ENCODE measurements around the gene KLHL14.

The KLHL14 gene

DNA sequence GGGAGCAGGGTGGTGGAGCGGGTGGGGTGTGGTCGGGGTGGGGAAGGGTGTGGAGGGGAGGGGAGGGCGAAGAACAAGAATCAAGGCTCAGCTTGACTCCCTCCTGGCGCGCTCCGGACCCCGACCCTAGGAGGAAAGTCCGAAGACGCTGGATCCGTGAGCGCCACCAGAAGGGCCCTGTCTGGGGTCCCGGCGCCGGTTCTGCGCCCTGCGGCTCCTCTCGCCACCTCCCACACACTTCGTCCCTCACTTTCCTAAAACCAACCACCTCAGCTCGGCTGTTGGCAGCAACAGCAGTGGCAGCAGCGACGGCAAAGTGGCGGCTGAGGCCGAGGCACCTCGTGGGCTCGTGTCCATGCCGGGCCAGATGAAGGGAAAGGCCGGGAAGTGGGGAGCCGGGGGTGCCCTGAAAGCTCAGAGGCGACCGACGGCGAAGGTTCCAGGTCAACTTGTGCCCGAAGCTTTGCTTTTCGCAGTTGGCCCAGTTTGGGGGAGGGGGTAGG lies 2.1 kb downstream of the KLHL14 start:
- no peak for DNase-seq (ENCODE audit: low spot score)

- DNase-seq (ENCODE audit: low spot score), result no peak
Observed at GRCh38 chr18:32770054-32770665, 2.7 kb downstream of the KLHL14 start.

DNA sequence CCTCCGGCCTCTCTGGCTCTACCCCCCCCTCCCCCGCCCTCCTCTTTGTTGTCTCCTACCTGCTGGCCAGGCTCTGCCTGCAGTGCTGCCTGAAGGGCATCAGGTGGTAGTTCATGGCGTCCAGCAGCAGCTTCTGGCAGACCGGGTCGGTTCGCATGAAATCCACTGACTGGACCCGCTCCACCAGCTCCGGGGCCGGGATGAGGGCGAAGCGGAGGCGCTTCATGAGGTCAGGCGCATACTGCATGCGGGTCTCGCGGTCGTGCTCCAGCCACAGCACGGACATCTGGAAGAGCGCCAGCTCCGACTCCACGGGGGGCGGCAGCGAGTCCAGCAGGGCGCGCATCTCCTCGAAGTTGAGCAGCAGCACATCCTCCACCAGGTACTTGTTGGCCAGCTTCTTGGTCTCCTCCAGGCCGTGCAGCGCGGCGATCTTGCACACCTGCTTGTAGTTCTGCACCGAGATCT lies 3.2 kb downstream of the KLHL14 start:
- DNase-seq (ENCODE audit: low spot score), result no peak

DNA sequence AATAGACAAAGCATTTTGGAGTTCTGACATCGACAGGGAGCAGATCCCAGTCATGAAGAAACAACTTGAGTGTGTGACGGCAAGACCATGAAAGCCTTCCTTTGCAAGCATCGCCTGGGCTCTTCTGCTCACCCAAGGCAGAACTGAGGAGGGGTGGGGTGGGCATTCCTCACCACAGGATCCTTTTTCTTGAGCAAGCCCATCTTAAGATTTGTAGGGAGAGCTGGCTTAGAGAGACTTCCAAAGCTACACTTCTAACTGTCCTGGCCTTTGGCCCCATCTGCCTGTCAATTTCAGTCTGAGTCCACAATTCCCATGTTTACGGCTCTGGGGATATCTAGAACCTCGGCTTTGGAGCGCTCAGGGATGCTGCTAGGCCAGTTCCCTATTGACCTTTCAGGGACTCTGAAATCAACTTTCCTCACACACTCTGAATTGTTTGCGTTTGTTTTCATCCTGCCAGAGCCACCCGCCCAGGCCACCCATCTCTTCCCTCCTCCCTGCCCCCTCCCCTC lies 3.7 kb downstream of the KLHL14 start:
- no peak for DNase-seq (ENCODE audit: low spot score)

DNA sequence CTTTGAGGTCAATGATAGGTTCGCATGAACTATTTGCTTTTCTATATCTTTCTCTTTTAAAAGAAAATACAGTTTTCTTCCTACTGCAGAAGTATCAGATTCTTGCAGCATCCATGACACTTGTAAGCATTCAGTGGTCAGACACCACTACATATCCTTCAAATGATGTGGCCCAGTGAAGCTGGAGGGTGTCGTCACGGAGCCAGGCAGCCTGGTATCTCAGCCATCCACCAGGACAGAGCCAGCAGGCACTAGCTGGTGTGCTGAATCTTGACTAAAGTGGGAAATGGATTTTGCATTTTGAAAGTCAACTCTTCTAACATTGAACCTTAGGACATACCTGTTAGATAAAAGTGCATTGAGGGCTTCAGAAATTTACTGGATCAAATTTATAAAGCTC lies 5.4 kb downstream of the KLHL14 start:
- no peak for DNase-seq (ENCODE audit: low spot score)

DNA sequence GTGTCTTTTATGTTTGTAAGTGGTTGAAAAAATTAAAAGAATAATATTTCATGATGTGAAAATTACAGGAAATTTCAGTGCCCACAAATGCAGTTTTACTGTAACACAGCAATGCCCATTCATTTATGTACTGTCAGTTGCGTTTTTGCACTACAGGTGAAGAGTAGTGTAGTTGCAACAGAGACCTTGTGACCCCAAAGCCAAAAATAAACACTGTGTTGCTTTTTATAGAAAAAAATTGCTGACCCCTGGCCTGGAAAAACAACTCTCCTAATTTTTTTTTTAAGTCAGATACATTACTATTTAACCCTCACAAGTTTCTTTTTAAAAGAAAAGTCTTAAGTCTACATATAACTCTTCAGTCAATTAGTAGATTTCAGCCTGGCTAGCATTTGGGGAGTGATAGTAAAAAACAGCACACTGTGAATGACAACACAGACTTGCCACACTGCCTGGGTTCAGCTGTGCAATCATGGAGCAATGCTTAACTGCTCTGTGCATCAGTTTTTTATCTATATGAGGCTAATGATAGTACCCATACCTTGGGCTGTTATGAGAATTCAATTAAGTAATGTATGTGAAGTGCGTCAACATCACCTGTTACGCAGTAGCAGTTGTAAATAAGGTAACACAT lies 8.1 kb downstream of the KLHL14 start:
- DNase-seq (ENCODE audit: low spot score), result no peak

- DNase-seq (ENCODE audit: low spot score), result no peak
Observed at GRCh38 chr18:32763293-32763692, 9.5 kb downstream of the KLHL14 start.

- DNase-seq (ENCODE audit: low spot score), result no peak
Observed at GRCh38 chr18:32761231-32761630, 11.6 kb downstream of the KLHL14 start.

DNA sequence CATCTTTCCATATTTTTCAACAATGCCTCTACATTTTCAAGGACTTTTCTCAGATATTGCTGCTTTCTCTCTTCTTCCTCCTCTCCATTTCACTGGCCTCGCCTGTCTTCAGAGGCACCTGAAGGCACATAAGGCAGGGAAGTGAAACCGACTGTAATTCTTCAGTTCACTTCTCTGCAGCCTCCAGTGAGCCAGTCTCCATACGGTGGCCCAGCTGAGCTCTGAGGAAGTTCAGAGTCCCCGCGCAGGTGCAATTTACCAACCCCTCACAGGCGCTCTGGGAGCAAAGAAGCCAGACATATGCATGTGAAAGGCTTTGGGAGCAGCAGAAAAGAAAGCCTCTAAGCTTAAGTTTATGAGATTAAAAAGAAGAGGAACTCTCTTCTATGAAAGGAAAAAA lies 12.4 kb downstream of the KLHL14 start:
- no peak for DNase-seq (ENCODE audit: low spot score)

DNA sequence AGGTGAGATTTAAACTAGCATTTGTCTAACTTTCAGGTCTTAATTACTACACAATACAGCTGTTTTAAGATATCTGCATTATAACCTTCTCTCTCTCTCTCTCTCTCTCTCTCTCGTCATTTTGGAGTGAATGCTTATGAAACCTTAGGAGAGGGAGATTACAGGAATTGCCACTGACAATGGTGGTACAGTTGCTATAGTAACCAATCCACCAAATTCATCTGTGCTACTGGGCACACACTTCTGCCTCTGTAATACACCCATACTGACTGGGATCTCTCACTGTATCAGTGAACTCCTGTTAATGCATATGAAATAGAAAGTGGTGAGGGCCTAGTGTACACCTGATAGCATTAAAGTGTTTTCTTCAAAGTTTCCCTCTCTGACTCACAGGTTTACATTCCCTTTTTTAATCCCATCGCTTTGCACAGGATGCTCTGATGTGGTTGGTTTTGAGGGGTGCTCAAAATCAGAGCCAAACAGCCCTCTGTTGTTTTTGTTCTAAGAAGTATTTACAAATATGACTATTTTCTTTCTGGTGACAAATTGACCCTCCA lies 13.1 kb downstream of the KLHL14 start:
- DNase-seq (ENCODE audit: low spot score), result no peak

GRCh38 chr18:32754508-32755263 lies 18.1 kb downstream of the KLHL14 start:
- DNase-seq (ENCODE audit: low spot score), result no peak

GRCh38 chr18:32753656-32754260 lies 19.1 kb downstream of the KLHL14 start:
- no peak for DNase-seq (ENCODE audit: low spot score)

- DNase-seq (ENCODE audit: low spot score), result no peak
Observed at GRCh38 chr18:32750328-32750727, 22.5 kb downstream of the KLHL14 start.

- no peak for DNase-seq (ENCODE audit: low spot score)
Observed at GRCh38 chr18:32749809-32750208, 23.0 kb downstream of the KLHL14 start.

GRCh38 chr18:32742579-32742978 lies 30.2 kb downstream of the KLHL14 start:
- DNase-seq (ENCODE audit: low spot score), result no peak

GRCh38 chr18:32735781-32736180 lies 37.0 kb downstream of the KLHL14 start:
- no peak for DNase-seq (ENCODE audit: low spot score)

- no peak for DNase-seq (ENCODE audit: low spot score)
Observed at GRCh38 chr18:32734442-32734841, 38.4 kb downstream of the KLHL14 start.

- no peak for DNase-seq (ENCODE audit: low spot score)
Observed at GRCh38 chr18:32732165-32732564, 40.7 kb downstream of the KLHL14 start.

DNA sequence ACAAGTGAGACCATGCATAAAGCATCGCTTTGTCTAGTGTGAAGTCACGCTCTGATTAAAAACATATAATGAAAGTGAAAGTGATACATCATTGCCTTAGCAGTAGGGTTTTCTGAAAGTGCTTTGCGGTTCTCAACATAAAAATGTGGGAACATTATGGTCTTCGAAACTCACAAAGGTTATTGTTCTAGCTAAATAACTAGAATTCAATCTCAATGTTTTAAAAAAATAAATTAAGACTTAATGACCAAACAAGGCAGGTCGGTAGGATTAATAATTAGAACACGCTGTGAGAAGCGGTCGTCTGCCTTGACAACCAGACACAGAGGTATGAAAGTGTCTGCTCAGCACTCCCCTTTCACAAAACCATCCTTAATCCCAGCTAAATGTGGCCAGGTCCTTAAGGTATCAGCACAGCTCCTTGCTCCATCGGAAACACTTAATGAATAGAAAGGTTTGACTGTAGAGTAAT lies 42.2 kb downstream of the KLHL14 start:
- no peak for DNase-seq (ENCODE audit: low spot score)

DNA sequence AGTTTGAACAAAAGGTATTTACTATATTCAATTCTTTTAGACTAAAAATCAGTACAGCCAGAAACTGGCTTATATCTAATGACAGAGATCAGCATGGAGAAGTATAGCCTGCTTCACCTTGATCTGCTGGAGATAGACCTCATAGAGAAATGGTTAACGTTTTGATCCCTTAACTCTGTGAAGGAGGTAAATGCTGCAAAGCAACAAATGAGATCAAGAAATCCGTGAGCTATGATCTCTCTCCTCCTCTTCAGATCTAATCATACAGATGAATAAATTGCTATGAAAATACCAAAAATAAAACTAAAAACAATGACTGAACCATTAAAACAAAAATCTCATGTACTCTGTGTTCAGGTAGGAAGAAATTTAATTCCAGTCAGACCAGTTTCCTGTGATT lies 42.8 kb downstream of the KLHL14 start:
- DNase-seq (ENCODE audit: low spot score), result no peak

- DNase-seq (ENCODE audit: low spot score), result no peak
Observed at GRCh38 chr18:32724071-32724749, 48.6 kb downstream of the KLHL14 start.

Data from cerebellar cortex (tissue), 1 donor.